ENCODE results near the gene ACSS3.

Gene ACSS3

DNA sequence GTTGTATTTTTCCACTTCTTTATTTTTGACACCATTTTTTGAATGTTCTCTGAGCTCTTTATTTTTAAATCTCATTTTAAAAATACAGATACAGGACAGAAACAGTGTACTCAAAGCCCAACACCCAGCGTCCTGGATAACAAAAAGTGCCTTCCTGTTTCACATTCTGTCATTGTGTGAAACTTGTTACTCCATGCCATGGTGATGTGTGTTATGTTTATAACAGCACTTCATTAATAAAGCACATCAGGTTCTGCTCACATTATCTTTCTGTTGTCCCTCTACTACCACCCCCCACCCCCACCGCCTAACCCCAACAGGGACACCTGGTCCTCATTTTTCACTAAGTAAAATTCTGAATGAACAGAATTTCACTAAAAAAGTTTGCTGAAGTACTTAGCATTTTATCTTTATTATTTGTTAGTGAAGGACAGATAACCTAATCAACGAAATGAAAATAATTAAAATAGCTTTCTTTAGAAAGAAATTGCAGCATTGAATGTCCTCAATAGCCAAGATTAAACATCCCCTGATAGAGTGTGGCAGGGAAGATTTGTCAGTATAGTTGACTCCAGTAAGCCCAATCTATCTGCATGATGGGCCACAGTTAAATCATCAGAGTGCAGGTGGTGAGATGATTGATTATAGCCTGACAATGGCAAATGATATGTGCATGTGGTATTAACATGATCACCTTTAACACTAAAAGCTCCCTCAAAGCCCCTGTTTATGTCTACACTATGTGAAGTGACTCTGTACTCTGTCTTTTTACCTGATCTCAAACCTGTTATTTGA, 153.9 kb downstream of the ACSS3 start:
- no peak for DNase-seq

- no peak for DNase-seq
These were observed 167.6 kb downstream of the ACSS3 start for GRCh38 chr12:81245458-81245857.

DNA sequence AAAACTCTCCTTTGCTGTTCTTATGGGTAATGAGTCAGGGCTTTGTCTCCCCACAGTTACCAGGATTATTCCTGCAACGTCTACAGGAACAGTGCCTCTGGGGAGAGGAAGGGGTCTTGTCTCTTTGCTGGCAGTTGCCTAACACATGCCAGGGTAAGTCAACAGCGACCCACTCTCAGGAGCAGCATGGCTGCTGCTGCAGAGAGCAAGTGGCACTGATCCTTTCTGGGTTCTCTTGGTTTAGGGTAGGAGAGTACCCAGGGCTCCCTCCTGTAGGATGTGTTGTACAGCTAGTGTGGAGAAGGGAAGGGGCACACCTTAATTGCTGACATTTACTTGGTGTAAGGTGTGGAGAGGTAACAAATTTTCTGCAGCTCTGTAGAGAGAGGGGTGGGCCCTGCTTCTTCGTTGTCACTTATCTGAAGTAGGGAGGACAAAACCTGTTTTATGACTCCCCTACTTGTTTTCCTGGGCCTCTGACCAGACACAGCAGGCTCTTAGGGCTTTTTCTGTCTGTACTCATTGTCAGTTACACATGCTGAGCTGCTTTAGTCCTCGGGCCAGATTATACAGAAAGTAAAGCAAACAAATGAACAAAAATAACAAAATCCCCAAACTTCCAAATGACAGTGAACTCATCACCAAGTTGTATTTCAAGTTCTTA, 168.2 kb downstream of the ACSS3 start:
- DNase-seq, result peak; percentile 12

DNA sequence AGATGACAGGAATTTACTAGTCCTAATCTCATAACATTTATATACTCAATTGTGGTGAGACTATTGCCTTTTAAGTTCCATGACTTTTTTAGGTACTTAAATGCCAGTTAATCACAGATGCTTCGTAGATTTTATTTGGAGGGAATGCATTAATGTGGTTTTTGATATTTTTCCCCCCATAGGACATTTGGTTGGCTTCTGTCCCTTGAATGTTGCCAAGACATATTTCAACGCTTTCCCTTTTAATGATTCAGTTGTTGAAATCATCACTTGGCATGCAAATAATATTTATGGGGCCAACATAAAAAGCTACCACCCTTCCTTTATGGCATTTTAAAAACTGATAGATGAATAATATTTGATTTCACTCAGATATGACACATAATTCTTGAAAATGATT, 172.1 kb downstream of the ACSS3 start:
- no peak for DNase-seq

- DNase-seq, result no peak
These were observed 174.3 kb downstream of the ACSS3 start for GRCh38 chr12:81252228-81252627.

DNA sequence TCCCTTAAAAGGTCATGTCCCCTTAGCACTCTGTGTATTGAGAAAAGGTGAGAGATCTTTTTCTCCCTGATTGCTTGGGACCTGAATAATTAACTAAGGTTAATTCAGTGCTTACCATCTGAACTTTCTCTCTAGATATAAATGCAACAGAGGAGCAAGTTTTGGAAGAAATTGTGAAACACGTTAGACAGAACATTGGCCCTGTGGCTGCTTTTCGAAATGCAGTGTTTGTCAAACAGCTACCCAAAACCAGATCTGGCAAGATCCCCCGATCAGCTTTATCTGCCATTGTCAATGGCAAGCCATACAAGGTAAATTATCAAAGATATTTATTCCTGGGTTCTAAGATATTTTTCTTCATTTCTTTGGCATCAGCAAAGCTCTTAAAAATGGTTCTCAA, 175.5 kb downstream of the ACSS3 start:
- no peak for DNase-seq

DNA sequence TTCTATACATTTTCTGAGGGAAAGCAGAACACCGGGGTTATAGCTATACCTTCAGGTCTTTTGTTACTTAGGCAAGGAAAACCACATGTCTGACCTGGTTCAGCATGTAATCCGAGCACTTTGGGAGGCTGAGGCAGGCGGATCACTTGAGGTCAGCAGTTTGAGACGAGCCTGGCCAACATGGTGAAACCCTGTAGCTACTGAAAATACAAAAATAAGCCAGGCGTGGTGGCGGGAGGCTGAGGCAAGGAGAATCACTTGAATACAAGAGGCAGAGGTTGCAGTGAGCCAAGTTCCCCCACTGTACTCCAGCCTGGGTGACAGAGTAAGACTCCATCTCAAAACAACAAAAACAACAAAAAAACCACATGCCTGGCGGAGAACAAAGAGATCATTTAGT, 177.6 kb downstream of the ACSS3 start:
- DNase-seq, result no peak

DNA sequence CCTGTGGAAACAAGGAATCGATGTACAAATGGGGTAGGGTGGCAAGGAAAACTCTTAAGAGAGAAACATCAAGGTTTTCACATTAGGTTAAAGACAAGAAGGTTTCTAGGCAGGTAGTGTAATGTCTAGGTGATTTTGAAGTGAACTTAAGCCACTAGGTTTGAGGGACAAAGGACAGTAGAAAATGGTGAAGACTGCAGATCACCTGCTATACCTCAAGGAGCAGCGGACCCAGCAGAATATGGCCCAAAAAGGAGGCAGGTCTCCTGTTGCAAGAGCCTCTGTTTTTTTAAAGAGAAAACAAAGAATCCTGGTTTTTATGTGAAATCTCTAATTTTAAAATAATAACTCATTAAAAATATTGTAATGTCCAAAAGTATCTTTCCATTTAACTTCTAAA, 178.1 kb downstream of the ACSS3 start:
- DNase-seq, result no peak

GRCh38 chr12:81257947-81258551, 180.2 kb downstream of the ACSS3 start:
- peak; percentile 49 for DNase-seq

GRCh38 chr12:81259360-81259759, 181.5 kb downstream of the ACSS3 start:
- DNase-seq, result no peak

- DNase-seq, result no peak
These were observed 183.8 kb downstream of the ACSS3 start for GRCh38 chr12:81261508-81262207.

DNA sequence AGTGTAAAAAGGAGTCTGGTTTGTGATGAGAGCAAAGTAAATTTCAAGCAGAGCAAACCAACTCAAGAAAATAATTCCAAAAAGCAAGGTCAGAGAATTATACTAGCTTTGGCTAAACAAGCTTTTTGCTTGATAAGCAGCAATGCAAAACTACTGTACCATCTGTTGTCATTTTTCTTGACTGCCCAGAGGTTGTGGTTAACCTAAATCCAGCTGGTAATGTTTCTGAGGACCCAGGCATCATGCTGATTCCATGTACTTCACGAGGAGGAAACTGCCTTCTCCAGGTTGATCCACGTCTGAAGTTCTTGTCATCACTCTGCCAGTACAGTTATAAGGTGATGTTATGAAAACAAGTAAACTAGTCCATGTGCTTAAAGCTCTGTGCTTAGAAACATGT, 185.2 kb downstream of the ACSS3 start:
- DNase-seq, result no peak

GRCh38 chr12:81270385-81270784, 192.5 kb downstream of the ACSS3 start:
- DNase-seq, result no peak

- no peak for DNase-seq
These were observed 197.0 kb downstream of the ACSS3 start for GRCh38 chr12:81274637-81275529.

GRCh38 chr12:81284137-81284536, 206.3 kb downstream of the ACSS3 start:
- no peak for DNase-seq

- DNase-seq, result no peak
These were observed 210.8 kb downstream of the ACSS3 start for GRCh38 chr12:81288651-81289050.

GRCh38 chr12:81294325-81295190, 216.7 kb downstream of the ACSS3 start:
- DNase-seq, result no peak

GRCh38 chr12:81295251-81295650, 217.4 kb downstream of the ACSS3 start:
- no peak for DNase-seq

- no peak for DNase-seq
These were observed 218.9 kb downstream of the ACSS3 start for GRCh38 chr12:81296556-81297305.

DNA sequence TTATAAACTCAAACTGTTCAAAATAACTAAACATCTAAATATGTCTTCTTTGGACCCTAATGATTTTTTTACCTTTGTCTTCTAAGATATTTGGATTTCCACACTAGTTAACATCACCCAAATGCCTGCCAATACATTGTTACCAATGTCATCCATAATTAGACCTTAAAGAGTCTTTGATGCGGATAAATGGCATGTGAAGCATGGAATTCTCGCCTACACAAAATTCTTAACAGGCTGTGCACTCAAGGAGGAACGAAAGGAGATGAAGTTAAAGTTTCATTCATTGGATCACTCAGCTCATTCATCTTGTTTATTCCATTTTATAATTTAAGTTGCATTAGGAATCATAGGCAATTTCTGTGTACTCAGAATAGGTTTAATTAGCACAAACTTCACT, 219.7 kb downstream of the ACSS3 start:
- DNase-seq, result no peak

GRCh38 chr12:81300454-81300853, 222.6 kb downstream of the ACSS3 start:
- no peak for DNase-seq

Data from NCI-H1092 (cell line).